A549 treated with dexamethasone at 1 μM for 4 hours (cell line): ENCODE results near the gene POU2AF1. TPM values are rescaled to one million over a fixed set of nuclear protein-coding genes. Genes with fewer than 3 reads are reported as not detected.

ENCODE experiments used
- total RNA-seq: library from RNA; stranded (reverse); fragments of 200-300 nt; extraction: Qiagen RNA extraction; gene quantifications from 5 replicates; pipeline ENCODE4 v1.2.3, GENCODE V29; 2022

Gene POU2AF1, protein sequence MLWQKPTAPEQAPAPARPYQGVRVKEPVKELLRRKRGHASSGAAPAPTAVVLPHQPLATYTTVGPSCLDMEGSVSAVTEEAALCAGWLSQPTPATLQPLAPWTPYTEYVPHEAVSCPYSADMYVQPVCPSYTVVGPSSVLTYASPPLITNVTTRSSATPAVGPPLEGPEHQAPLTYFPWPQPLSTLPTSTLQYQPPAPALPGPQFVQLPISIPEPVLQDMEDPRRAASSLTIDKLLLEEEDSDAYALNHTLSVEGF
- total RNA-seq = 0.04 to 0.31 TPM in 2 of 5 replicates, not detected in the others

DNA sequence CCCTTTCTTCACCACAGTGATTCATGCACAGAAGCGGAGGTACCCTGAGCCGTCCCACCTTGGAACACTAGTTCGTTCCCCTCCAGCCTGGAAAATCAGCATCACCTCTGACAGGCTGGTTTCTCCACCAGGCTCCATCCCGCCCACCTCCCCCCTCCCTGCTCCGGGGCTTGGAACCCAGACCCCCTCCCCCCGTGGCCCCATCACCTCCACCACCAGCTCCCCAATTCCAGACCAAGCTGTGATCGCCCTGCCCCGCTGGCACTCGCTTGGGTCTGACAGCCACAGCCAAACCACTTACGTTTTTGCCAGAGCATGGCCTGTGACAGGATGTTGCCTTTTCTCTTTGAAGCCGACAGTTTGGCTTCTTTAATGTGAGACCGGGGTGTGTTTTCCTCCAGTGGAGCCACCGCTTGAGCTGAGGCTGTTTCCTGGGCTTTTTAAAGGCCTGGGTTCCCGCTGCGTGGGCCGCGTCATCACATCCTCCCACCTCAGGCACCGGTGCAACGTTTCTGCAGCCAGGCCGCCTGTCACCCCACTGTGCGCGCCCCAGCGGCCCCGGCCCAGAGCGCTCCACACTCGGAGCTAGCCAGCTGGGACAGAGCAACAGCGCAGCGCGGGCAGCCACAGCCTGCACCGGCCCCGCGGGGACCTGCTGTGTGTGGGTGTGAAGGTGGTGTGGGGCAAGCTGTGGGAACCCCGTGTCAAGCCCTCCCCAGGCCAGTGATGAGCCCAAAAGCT is at the start of gene POU2AF1:
Gene POU2AF1 (minus strand): TSS at position 415 of the 741 bp plus-strand sequence. CDS start 98 bp downstream, at position 317.

Other genes starting within 250 kb of the POU2AF1 start
- gene POU2AF2, start 133.6 kb downstream of the POU2AF1 start, total RNA-seq = not detected in 5 replicates
- gene POU2AF3, start 80.7 kb downstream of the POU2AF1 start, total RNA-seq = 0.85 to 1.7 TPM (median 1.4 TPM) in 5 replicates
- 0.13 to 0.18 TPM (median 0.17 TPM) in 3 of 5 replicates, not detected in the others for gene BTG4, start 133.1 kb upstream of the POU2AF1 start, total RNA-seq
- gene HOATZ, start 135.5 kb upstream of the POU2AF1 start, total RNA-seq = not detected in 5 replicates
- 3.5 to 4.6 TPM (median 3.6 TPM) in 5 replicates for gene LAYN, start 161.4 kb upstream of the POU2AF1 start, total RNA-seq
- gene SIK2, start 223.2 kb upstream of the POU2AF1 start, total RNA-seq = 7.5 to 10.1 TPM (median 8.6 TPM) in 5 replicates